Mucosa of rectum (tissue), 2 donors: ENCODE measurements around the gene CREB5.

Experiments
- H3K27ac ChIP-seq, 2 donors: one replicate each; pipeline ENCODE4 v1.7.0; 2013; ENCODE audit warnings: inconsistent platforms in 2 of 2, low read depth in 2 of 2, low read length in 2 of 2
- H3K27me3 ChIP-seq, 2 donors: one replicate each; pipeline ENCODE4 v1.7.0; 2013; ENCODE audit warnings: low read length in 2 of 2; ENCODE audit not compliant: control insufficient read depth in 2 of 2, insufficient read depth in 2 of 2
- H3K36me3 ChIP-seq, 2 donors: one replicate each; pipeline ENCODE4 v1.7.0; 2013; ENCODE audit warnings: low read length in 2 of 2; ENCODE audit not compliant: control insufficient read depth in 2 of 2, insufficient read depth in 2 of 2
- H3K4me1 ChIP-seq, 2 donors: one replicate each; pipeline ENCODE4 v1.7.0; 2013; ENCODE audit warnings: low read length in 2 of 2, mild to moderate bottlenecking in 1 of 2; ENCODE audit not compliant: control insufficient read depth in 2 of 2, insufficient read depth in 2 of 2
- H3K4me3 ChIP-seq, 2 donors: one replicate each; pipeline ENCODE4 v1.7.0; 2013; ENCODE audit warnings: low read length in 2 of 2
- H3K9ac ChIP-seq, 2 donors: one replicate each; pipeline ENCODE4 v1.7.0; 2013; ENCODE audit warnings: low read length in 2 of 2, low read depth in 1 of 2, mild to moderate bottlenecking in 1 of 2
- H3K9me3 ChIP-seq, 2 donors: one replicate each; pipeline ENCODE4 v1.7.0; 2013; ENCODE audit warnings: low read length in 2 of 2; ENCODE audit not compliant: control insufficient read depth in 2 of 2
- donor health status: healthy.
- donor health status: Normal muscosa, but diverticular disease.

The CREB5 gene

DNA sequence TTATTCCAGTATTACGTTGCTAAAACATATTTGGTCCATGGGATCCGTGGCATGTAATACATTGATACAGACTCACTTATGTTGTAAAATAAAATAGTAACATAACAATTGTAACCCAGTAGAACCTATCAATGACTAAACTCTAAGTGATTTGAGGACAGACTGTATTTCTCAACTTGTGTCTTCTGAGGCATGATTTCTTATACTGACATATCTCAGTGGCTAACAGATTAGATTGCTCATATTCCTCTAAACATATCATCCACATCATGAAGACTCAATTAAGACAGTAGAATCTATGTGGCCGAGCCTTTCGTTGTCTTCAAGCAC lies 72.3 kb downstream of the CREB5 start:
- no peak overlapping the region for H3K27ac ChIP-seq
- H3K4me3 ChIP-seq, result no peak overlapping the region
- H3K9ac ChIP-seq, result no peak overlapping the region
- H3K36me3 ChIP-seq, result no peaks in the 10 kb centered on the region
- no peaks in the 10 kb centered on the region for H3K4me1 ChIP-seq
- no peaks in the 10 kb centered on the region for H3K27me3 ChIP-seq
- no peaks in the 10 kb centered on the region for H3K9me3 ChIP-seq

DNA sequence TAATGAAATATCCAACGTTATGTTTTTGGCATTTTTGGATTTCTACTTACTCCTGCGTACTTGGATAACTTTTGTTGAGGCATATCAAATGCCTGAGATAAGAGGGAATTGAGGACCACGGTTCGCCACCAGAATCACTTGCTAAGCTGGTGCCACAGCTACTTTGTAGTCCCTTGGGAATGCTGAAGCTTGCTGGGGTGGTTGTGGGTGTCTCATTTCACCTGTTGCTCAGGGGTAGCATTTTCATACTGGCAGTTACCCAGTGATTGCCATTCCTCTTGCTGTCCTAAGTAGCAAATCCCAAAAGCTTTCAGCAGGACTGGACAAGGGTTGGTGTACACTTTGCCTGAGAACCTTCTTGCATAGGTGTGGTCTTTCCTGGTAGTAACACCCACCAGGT lies 75.2 kb downstream of the CREB5 start:
- Histone ChIP-seq H3K27ac (no peak overlapping the region), H3K27me3 (no peaks in the 10 kb centered on the region), H3K9ac (no peak overlapping the region), H3K36me3 (no peaks in the 10 kb centered on the region), H3K9me3 (no peaks in the 10 kb centered on the region), H3K4me1 (no peaks in the 10 kb centered on the region), H3K4me3 (no peak overlapping the region)

DNA sequence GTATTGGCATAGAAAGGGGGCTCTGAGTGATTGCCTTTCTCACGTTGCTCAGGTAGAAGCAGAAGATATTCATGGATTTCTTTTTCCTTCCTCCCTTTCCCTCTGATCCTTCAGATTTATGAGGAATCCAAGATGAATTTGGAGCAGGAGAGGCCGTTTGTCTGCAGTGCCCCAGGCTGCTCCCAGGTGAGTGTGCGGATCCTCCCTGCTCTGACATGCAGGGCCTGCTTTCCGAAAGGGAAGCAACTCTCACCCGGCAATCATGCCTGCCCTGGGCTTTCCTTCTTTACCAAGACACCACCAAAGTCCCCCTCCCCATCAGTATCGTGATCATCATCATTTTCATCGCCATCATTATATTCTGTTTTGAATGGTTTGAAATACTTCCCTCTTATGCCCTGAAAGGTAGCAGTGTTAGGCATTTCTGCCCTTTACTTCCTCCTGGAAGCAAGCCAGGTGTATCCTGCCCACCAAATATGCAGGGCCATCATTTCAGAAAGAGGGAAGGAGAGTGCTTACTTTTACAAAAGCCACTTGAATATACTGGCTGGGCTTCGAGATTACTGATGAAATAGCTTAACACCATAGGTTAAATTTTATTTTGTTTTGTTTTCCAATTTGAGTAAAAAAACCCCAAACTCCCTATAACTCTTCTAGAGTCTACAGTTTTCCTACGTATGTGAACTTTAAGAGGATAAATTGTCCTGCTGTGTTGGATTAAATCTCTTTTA lies 75.9 kb downstream of the CREB5 start:
- Histone ChIP-seq H3K9me3 (no peaks in the 10 kb centered on the region), H3K27me3 (no peaks in the 10 kb centered on the region), H3K4me1 (no peaks in the 10 kb centered on the region), H3K27ac (no peak overlapping the region), H3K9ac (no peak overlapping the region), H3K36me3 (no peaks in the 10 kb centered on the region), H3K4me3 (no peak overlapping the region)

DNA sequence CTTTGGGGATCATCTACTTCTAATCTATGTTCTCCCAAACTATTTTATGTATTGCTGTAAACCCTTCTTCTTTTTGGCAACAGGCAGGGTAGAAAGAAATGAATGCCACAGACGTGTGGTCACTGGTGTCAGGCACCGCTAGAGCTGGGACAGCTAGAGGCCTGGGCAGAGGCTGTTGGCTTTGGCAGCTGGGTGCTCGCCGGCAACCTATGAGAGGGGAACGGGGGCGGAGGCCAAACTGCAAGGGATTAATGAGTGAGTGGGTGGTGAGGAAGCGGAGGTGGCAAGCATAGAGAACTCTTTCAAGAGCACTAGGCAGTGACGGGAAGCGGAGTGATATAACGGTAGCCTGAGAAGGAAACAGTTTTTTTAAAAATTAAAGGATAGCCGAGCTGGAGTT lies 78.5 kb downstream of the CREB5 start:
- Histone ChIP-seq H3K27ac (no peak overlapping the region), H3K4me3 (no peak overlapping the region), H3K9ac (no peak overlapping the region)

DNA sequence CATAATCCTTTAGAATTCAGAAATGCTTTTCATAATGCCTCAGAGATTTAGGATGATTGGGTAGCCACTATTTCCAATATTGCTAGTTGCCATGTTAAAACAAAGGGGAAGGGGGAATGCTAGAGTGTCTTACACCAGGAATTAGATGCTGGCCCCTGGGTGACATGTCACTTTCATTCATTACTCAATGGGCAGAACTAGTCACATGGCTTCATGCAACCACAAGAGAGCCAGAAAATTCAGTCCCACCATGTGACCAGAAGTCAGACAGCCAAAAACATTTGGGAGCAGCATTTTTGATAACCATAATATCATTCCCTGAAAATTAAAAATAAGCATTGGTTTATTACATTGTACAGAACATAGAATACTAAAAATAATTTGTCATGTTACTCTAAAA lies 81.2 kb downstream of the CREB5 start:
- H3K9me3 ChIP-seq, result no peaks in the 10 kb centered on the region
- no peaks in the 10 kb centered on the region for H3K4me1 ChIP-seq
- H3K4me3 ChIP-seq, result no peak overlapping the region
- H3K27me3 ChIP-seq, result no peaks in the 10 kb centered on the region
- no peak overlapping the region for H3K9ac ChIP-seq
- no peaks in the 10 kb centered on the region for H3K36me3 ChIP-seq
- H3K27ac ChIP-seq, result no peak overlapping the region

More for the DNA sequence above, 78.5 kb downstream of the CREB5 start:
- no peaks in the 10 kb centered on the region for H3K4me1 ChIP-seq
- H3K27me3 ChIP-seq, result no peaks in the 10 kb centered on the region
- no peaks in the 10 kb centered on the region for H3K9me3 ChIP-seq
- no peaks in the 10 kb centered on the region for H3K36me3 ChIP-seq

DNA sequence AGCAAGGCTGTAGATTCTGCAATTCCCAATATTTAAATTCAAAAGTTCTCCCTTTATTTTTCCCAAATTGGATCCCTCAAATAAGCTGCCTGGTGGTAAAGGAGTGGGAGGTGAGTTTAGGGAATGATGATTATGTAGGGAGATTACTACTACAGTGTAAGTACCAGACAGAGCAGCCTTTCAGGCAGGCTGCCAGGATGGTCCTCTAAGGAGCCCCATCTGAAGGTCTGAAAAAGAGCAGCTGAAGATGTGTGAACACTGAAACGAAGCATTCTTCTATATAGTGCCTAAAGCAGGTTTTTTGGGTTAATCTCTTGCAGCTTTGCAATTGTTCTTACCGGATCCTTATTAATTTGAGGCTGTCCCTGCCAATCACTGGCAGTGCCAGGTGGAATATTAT lies 84.7 kb downstream of the CREB5 start:
- Histone ChIP-seq H3K27me3 (no peaks in the 10 kb centered on the region), H3K27ac (no peak overlapping the region), H3K36me3 (no peaks in the 10 kb centered on the region), H3K9me3 (no peaks in the 10 kb centered on the region), H3K4me1 (no peaks in the 10 kb centered on the region), H3K4me3 (no peak overlapping the region), H3K9ac (no peak overlapping the region)

DNA sequence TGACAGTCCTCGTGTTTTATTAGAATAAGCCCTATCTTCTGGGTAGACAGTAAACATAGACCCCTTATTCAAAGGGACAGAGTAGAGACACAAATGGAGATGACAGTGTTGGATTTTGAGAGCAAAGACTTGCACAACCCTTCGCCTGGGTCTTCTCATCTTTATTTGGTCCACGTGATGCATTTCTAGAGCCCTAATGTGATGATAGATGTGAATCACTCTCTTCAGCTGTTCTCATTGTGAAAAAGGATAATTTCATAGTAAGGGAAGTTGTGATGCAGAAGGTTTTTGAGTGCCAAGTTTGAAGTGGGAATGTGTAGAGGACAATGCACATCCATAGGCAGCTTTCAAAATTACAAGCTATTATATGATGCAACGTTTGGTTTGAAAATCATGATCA lies 86.3 kb downstream of the CREB5 start:
- no peak overlapping the region for H3K27ac ChIP-seq
- no peak overlapping the region for H3K4me3 ChIP-seq
- no peaks in the 10 kb centered on the region for H3K9me3 ChIP-seq
- H3K4me1 ChIP-seq, result no peaks in the 10 kb centered on the region
- no peaks in the 10 kb centered on the region for H3K36me3 ChIP-seq
- no peak overlapping the region for H3K9ac ChIP-seq
- no peaks in the 10 kb centered on the region for H3K27me3 ChIP-seq

DNA sequence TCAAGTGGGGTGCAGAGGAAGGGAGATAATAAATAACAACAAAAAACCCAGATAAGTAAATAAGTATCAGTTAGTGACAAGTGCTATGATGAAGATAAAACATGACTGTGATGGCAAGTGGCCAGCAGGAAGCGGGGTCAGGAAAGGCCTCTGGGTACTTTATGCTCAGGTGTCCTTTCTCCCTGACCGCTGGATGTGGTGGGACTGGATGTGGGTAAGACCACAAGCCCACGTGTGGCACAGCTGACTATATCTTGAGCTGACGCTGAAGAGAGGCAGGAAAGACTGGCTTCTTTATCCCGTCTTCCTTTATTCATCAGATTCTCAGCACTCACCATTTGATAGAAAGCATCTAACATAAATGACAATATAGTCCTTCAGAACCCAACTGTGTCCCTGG lies 87.8 kb downstream of the CREB5 start:
- Histone ChIP-seq H3K36me3 (no peaks in the 10 kb centered on the region), H3K27ac (no peak overlapping the region), H3K27me3 (no peaks in the 10 kb centered on the region), H3K4me1 (no peaks in the 10 kb centered on the region), H3K9ac (no peak overlapping the region), H3K4me3 (no peak overlapping the region), H3K9me3 (no peaks in the 10 kb centered on the region)

DNA sequence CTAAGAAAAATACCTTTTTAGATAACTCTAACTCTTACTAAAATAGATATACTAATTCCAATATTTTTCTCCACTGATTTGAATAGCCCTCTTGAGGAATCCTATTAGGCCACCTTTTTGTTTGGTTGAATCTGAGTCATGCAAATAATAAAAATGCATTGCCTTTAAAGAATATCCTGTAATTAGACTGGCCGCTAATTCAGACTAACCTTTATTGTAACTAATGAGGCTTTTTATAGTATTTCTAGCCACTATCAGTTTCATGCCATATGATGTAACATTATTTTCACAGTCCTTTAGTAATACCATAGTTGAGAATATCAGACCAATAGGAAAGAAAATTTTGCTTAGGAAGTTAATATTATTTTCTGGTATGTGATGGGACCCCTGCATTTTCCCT lies 90.1 kb downstream of the CREB5 start:
- H3K27me3 ChIP-seq, result no peaks in the 10 kb centered on the region
- H3K36me3 ChIP-seq, result no peaks in the 10 kb centered on the region
- no peak overlapping the region for H3K4me3 ChIP-seq
- H3K27ac ChIP-seq, result no peak overlapping the region
- H3K9me3 ChIP-seq, result no peaks in the 10 kb centered on the region
- no peaks in the 10 kb centered on the region for H3K4me1 ChIP-seq
- H3K9ac ChIP-seq, result no peak overlapping the region

DNA sequence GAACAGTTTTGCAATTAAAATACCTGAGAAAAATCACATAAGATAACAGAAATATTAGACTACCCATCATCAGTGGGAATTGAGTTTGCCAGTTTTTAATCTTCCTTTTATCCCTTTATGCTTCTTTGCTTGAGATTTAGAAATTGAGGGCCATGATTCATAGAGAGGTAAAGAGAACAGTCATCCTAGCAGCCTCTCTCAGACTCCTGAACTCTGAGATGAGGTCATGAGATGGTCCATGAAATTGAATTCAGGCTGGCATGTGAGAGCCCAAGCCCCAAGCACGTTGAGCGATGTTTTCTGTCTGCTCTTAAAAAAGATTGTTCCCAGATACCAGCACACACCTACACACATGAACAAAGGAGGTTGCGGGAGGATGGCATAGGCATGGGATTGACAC lies 91.1 kb downstream of the CREB5 start:
- Histone ChIP-seq H3K9ac (no peak overlapping the region), H3K4me1 (no peaks in the 10 kb centered on the region), H3K27ac (no peak overlapping the region), H3K36me3 (no peaks in the 10 kb centered on the region), H3K27me3 (no peaks in the 10 kb centered on the region), H3K4me3 (no peak overlapping the region), H3K9me3 (no peaks in the 10 kb centered on the region)

DNA sequence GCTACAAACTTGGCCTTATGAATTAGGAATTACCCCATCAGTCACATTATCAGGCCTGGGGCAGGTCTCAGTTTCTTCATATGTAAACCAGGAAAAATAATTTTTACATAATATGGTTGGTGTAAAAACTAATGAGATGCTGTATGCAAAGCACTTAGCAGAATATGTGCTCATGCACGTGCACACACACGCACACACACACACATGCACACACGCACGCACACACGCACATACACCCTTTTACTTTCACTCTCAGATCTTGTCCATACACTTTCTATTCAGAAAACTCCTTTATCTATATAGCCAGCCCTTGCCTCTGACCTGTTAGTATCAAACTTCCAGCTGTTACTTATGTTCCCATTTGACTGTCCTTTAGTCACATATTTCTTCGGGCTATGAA lies 92.7 kb downstream of the CREB5 start:
- Histone ChIP-seq H3K9ac (no peak overlapping the region), H3K27me3 (no peaks in the 10 kb centered on the region), H3K27ac (no peak overlapping the region), H3K4me1 (no peaks in the 10 kb centered on the region), H3K9me3 (no peaks in the 10 kb centered on the region), H3K36me3 (no peaks in the 10 kb centered on the region), H3K4me3 (no peak overlapping the region)
